NCI-H446 treated with DMSO at 0.1 percent for 48 hours (cell line): ENCODE results near the gene SCGB1D4.

Experiments
- DNase-seq: peaks from one replicate; lab custom pipeline; 2025; lab: John Stamatoyannopoulos, UW

Gene SCGB1D4

GRCh38 chr11:62273789-62274275 is 25.0 kb downstream of the SCGB1D4 start:
- no peak for DNase-seq

- DNase-seq = no peak
Measured at GRCh38 chr11:62273284-62273683, 25.6 kb downstream of the SCGB1D4 start.

GRCh38 chr11:62269654-62270278 is 29.1 kb downstream of the SCGB1D4 start, which contains the start of gene SCGB2A2:
TSS of gene SCGB2A2 (plus strand) at chr11:62270158. CDS start at chr11:62270217, 59 bp downstream.
- DNase-seq = no peak

- DNase-seq = no peak
Measured at GRCh38 chr11:62267576-62267975, 31.3 kb downstream of the SCGB1D4 start.

- no peak for DNase-seq
Measured at GRCh38 chr11:62267050-62267449, 31.8 kb downstream of the SCGB1D4 start.

GRCh38 chr11:62266558-62266957 is 32.3 kb downstream of the SCGB1D4 start:
- no peak for DNase-seq

GRCh38 chr11:62264004-62264403 is 34.9 kb downstream of the SCGB1D4 start:
- no peak for DNase-seq

- no peak for DNase-seq
Measured at GRCh38 chr11:62260261-62260953, 38.5 kb downstream of the SCGB1D4 start.

GRCh38 chr11:62256281-62256680 is 42.6 kb downstream of the SCGB1D4 start:
- no peak for DNase-seq

- no peak for DNase-seq
Measured at GRCh38 chr11:62253999-62254542, 44.8 kb downstream of the SCGB1D4 start.

- DNase-seq = no peak
Measured at GRCh38 chr11:62251698-62252097, 47.2 kb downstream of the SCGB1D4 start.
